Measurements from ENCODE around the gene SLC10A7.
A peak's percentile ranks its signal among the peaks of the same experiment; 100 is the strongest.

The SLC10A7 gene, protein sequence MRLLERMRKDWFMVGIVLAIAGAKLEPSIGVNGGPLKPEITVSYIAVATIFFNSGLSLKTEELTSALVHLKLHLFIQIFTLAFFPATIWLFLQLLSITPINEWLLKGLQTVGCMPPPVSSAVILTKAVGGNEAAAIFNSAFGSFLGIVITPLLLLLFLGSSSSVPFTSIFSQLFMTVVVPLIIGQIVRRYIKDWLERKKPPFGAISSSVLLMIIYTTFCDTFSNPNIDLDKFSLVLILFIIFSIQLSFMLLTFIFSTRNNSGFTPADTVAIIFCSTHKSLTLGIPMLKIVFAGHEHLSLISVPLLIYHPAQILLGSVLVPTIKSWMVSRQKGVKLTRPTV

GRCh38 chr4:146521541-146522097, at the start of gene SLC10A7:
Gene SLC10A7 (minus strand): TSS chr4:146521940. CDS start chr4:146521717, 223 bp downstream.
- DNase-seq, result peak; percentile 60 to 66

DNA sequence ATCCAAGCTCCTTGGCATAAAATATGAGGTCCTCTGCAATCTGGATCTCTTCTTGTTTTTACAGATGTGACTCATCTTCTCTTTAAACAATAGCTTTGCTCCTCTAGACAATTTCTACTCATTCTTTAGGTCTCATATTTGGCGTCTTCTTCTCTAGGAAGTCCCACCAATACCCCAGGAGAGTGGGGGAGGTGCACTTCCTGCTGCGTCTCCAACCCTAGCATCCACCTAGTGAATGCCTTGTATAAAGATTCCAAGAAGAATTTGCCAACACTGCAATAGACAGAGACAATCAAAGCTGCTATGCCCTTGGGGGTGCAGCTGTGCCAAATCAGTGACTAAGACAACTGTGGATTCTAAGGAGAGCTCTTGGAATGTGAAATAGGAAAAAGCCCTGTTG, 45.7 kb upstream of the SLC10A7 start:
- DNase-seq, result no peak

GRCh38 chr4:146564492-146564891, 42.8 kb upstream of the SLC10A7 start:
- DNase-seq, result no peak

DNA sequence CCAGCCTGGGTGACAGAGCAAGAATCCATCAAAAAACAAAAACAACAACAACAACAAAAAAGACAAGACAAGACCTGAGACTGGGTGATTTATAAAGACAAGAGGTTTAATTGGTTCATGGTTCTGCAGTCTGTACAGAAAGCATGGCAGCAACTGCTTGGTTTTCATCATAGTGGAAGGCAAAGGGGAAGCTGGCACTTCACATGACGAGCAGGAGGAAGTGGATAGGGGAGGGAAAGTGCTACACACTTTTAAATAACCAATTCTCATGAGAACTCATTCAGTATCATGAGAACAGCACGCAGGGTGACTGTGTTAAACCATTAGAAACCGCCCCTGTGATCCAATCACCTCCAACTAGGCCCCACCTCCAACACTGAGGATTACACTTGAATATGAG, 28.4 kb upstream of the SLC10A7 start:
- no peak for DNase-seq

- DNase-seq, result no peak
Observed at GRCh38 chr4:146548443-146548842, 26.7 kb upstream of the SLC10A7 start.

DNA sequence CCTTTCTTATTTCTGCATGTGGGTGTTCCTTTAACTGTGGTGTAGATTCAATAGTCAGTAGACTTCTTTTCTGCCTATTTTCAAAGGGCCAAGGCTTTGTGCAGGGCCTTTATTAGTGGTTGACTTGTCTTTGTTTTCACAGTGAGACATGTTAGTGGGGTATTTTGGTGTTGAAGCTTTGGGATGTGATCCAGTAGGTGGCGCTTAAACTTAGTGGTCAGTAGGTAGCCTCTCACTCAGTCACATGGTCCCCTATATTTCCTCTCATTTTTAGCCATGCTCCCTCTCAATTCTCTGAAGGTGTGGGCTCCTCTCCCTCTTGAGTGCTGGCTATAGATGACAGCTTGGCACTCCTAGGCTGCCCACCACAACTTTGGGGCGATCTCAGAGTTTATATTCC, 23.4 kb upstream of the SLC10A7 start:
- DNase-seq, result no peak

GRCh38 chr4:146534178-146534577, 12.4 kb upstream of the SLC10A7 start:
- no peak for DNase-seq

DNA sequence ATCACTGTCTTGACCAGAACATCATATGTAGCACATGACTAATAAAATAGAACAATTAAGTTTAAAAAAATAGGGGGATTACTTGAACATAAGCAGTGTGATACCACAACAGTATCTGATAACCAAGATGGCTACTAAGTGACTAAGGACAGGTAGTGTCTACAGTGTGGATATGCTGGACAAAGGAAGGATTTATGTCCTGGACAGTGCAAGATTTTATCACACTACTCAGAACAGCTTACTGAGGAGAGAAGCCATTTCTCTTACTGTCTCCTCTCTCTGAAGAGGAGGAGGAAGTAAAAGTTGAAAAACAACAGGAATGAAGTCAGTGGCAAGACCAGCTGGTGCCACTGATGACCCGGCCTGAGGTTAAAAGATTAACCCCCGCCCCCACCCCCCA, 4.0 kb upstream of the SLC10A7 start:
- DNase-seq, result no peak

- no peak for DNase-seq
Observed at GRCh38 chr4:146524663-146525062, 2.9 kb upstream of the SLC10A7 start.

DNA sequence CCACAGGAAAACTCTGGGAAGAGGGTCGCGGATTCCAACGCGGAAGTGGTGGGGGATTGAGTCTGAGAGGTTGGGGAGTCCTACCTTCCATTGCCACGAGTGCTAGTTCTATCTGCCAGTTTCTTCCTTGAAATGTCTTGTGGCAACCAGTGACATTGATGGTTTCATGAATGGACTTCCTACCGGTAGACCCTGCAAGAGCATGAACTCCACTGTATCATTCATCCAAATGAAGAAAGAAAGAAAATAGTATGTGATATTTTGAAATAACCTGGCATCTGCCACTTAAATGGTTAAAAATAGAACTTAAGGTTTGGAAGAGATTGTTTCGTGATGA, 1.1 kb upstream of the SLC10A7 start:
- DNase-seq, result peak in 1 of 2 donors; percentile 4

DNA sequence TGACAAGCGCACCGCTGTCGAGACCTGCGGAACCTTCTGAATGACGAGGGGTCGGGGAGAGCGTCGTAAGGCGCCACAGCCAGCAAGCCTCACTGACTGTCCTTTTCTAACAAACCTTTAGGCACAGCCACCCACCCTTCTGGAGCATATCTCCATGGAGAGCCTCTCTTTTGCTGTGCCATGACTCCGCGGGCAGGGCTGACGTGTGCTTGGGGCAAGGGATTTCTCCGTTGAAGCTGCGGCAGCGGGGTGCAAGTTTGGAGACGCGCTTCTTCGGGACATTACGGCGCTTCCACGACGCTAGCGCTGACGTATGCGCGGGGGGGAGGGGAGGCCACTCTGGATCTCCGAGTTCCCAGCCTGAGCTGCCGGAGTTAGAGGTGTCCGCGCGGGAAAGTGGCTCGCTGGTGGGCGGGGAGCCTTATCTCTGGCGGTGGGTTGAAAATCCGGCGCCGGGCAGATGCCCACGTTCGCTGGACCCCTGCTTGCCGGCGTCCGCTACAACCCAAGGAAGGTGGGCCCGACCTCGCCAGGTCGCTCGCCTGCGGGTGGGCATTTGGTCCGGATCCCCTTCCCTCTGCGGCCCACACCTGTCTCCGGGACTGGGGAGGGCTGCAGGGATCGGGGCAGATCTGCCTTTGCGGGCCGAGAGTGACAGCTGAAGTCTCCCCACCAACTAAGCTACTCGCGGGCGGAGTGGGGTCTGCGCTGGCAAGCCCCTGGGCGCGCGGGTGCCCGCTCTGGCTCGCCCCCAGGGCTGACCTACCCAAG, 543 bp upstream of the SLC10A7 start:
- DNase-seq, result peak; percentile 77 to 80

DNA sequence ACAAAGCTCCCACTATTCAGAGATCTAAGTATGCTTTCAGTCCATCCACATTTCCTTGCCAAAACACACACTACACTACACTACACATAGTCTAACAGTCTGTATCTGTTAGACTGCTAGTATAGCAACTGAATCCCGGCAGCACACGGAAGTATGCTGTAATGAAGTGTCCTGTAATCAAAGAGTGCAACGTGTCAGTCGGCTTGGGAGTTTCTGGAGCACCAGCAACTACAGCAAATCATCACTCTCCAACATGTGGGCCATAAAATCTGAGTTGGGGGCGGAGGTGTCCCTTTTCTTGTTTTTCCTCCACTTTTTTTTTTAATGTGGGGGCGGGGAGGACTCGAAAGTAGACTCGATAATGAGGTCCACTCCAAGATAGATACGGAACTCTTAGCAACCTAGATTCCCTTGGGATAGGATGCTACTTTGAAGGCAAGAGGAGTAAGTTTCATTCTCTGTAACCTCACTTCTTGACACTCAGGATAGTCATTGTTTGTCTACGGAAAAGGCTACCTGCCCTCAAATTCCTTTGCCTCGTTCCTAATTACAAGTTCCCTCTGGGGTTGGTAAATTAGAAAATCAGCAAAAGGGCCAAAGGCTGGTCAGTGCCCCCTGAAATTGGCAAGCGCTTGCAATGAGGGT, 722 bp downstream of the SLC10A7 start:
- peak in 1 of 2 donors; percentile 2 for DNase-seq

DNA sequence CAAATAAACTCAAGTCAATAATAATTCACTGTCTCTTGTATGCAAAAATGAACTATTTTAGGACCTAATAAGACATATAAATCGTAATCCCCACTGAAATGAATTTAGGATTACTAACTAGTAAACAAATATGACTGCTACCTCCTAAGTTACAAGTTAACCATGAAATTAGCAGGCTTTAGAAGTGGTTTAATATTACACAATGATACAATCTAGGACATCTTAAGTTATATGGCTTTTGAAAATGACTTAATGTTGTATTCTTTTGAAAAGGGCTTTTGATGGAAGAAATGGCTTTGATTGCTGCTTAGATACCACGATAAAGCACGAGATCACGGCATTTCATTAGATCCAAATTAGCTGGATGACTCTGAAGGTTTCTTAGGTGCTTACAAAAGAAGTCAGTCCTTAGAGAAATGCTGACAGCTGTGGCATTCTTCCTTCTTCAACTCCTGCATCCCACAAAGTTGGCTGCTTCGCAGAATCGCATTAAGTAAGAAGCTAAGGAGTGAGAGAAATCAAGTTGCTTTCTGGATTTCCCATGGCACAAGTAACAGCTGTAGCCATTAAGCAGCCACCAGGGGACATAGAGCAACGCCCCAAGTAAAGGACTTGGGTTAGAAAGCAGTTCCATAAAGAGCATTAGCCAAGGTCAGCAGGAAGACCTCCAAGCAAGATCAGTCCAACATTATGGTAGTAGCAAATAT, 6.9 kb downstream of the SLC10A7 start:
- DNase-seq, result no peak

GRCh38 chr4:146513548-146513947, 8.2 kb downstream of the SLC10A7 start:
- DNase-seq, result no peak

- no peak for DNase-seq
Observed at GRCh38 chr4:146511381-146511780, 10.4 kb downstream of the SLC10A7 start.

GRCh38 chr4:146510942-146511341, 10.8 kb downstream of the SLC10A7 start:
- no peak for DNase-seq

- no peak for DNase-seq
Observed at GRCh38 chr4:146508229-146508939, 13.4 kb downstream of the SLC10A7 start.

- no peak for DNase-seq
Observed at GRCh38 chr4:146507632-146508031, 14.1 kb downstream of the SLC10A7 start.

GRCh38 chr4:146506272-146506671, 15.5 kb downstream of the SLC10A7 start:
- no peak for DNase-seq

DNA sequence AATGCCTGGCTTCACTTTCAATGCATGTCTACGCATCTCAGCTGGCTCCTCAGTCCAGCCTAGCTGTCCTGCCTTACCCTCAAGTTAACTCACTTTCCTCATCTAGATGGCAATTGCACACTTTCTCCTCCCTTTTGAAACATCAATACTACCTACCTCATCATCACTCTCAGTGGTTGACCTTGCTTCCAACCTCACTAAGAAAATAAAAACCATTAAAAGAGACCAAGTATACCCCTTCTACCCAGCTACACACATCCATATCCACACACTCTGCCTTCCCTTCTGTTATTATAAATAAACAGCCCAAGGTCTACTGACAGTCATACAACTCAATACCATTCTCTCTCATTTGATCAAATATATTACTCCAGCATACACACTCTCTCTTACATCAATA, 21.5 kb downstream of the SLC10A7 start:
- no peak for DNase-seq

DNA sequence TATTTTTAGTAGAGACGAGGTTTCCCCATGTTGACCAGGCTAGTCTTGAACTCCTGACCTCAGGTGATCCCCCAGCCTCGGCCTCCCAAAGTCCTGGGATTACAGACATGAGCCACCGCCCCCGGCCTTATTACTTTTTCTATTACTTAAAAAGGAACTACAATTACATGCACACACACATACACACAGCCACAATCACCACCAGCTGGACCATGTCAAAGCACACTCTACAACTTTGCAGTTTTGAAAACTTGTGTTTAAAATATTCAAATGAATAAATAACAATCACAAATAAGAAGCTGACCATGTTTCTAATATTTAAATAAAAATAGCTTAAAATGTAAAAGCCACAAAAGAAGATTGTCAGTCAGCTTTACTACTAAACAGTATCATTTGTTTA, 23.4 kb downstream of the SLC10A7 start:
- DNase-seq, result no peak

DNA sequence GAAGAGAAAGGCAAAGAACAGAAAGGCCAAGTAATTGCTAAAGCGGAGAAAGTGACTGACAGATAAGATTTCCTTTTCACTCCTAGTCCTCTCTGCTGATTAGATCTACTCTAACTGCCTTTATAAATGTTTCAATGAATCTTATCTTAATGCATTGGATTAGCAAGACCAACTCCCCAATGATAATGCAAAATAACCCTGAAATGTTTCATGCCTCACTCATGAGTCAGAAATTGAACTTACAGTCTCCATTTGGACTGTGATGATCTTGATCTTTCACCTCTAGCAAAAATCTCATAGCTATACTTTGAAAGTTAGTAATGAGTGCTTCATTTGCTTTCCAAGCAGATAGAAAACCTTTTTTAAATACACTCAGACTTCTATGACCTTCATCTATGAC, 26.5 kb downstream of the SLC10A7 start:
- DNase-seq, result no peak

Measured in stimulated activated CD4-positive, alpha-beta T cell treated with anti-CD3 and anti-CD28 coated beads, Interleukin-2, amount 100 ng/mL, for 48 hours (primary cell).